IPS DF 4.7 (cell line): ENCODE results near the gene EZR.

ENCODE experiments used
- DNase-seq: peaks from one replicate; pipeline ENCODE4 v3.0.0-alpha.2; 2013; ENCODE audit warnings: low spot score; ENCODE audit errors: extremely low read depth

EZR gene

DNA sequence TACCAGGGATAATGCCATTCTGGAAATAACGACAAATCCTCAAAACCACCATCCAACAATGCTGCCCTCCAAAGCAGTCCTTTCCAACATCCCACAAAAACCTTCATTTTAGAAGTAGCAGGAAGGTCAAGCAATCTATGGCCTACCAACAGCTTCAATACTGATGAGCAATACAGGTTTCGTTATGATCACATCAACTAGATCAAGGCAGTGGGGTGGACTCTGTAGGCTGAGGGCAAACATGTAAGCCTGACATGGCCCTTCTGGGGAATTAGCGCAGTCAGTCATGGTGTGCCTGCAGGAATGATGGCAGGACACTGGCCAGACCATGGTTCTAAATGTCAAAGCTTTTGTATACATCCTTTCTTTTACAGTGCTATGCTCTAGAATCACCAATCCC, 41.7 kb downstream of the EZR start:
- no peak for DNase-seq

DNA sequence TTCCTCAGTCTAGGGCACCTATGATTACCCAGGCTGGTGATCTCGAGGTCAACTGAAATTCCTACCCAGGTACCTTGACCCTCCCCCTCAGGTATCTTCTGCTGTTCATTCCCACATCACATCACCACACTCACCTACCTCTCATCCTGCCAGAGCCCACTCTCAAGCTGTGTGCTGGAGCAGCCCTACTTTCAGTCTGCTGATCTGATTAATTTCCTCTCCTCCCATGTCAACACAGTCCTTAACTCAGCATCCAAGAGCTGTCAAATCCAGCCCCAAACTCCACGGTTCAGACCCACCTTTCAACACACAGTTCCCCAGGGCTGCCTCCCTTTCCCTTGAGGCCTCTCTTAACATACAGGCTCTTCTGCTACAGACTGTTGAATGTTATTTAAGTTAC, 42.4 kb downstream of the EZR start:
- no peak for DNase-seq

DNA sequence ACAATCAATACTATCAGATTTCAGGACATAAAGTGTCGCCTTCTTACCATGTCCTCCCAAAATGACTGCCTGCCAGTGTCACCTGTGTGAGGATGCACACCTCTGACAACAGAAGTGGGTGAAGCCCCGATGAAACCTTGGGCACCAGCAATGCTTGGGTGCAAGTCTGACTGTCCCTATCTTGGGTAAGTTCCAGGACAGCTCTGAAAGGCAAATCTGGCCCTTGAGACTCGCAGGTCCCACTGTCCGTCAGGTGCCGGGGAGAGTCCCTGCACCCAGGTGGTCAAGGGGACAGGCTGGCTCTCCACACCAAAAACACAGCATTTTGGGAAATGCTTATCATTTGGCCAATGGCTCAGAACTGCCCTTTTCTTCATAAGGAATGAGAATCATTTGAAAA, 43.3 kb downstream of the EZR start:
- DNase-seq, result no peak

DNA sequence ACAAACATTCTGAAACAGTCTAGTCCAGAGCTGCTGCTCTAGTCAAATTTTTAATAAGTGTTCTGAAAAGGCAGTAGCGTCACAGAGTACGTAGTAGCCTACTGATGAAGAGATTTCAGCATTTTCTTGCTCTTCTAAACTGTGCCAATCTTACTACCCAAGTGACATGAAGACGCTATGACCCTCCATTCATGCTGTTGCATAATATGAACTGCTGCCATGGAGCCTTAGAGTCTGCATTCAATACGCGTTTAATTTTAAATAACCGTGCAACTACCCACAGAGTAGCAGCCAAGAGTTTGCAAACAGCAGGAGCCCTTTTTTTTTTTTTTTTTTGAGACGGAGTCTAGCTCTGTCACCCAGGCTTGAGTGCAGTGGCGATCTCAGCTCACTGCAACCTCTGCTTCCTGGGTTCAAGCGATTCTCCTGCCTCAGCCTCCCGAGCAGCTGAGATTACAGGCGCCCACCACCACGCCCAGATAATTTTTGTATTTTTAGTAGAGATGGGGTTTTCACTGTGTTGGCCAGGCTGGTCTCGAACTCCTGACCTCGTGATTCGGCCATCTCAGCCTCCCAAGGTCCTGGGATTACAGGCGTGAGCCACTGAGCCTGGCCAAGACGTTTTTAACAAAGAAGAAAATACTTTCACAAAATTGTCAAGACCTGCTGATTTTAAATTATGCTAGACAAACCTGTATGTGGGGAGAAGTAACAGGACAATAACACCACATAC, 44.3 kb downstream of the EZR start:
- no peak for DNase-seq

DNA sequence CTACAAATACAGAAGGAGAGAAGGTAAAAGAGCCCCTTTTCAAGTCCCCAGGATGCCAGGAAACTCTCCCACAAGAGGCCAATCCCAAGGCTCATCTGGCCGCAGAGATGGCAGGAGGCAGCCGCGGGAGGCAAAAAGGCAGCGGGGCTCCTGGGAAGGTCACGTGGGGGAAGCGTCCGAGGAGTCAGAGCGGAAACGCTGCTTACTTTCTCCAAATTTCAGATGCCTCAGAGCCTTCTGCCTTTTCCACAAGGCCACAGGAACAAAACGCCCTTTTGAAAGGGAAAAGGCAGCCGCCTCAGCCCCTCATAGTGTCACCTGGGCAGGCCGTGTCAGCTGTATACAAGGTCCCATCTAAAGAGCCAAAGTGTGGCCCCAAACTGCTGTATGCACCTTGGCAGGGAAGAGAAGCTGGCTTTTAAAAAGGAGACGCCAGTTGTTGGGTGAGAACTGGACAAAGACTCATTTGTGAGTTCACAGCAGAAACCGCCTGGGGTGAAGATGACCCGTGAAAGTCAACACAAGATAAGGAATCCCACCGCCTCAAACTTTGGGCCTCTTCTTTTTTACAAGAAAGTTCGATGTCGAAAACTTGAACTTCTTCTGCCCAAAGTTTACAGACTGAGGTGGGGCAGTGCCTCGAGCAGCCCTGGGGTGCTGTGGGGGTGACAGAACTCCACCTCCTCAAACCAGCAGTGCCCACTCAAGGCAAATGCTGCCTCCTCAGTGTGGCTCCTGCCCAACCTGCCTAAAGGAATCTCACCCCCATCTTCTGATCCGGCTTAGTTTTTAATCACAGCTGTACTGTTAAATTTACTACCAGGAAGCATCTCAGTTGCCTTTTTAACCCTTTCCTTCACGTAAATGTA, 45.4 kb downstream of the EZR start:
- DNase-seq, result no peak

DNA sequence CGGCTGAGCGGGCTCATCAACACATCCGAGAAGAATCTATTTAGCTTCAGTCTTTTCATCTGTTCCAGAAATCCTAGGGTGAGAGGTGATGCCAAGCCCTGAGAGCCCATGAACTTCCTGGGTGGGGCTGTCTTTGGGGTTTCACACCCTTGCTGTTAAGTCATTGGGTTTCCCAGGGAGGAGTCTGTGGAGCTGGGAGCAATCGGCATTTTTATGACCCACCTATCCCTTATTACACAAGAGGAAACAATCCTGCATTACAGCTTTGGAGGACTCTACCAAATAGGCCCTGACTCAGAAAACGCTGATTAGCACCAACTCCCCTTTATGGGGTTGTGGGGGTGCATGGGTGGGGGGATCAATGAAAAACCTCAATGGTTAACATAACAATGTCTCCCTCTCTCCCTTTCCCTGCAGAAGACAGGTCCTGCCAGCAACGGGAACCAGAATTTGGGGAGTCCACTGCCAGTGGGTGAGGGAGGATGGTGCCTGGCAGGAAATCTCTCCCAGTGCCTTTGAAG, 46.3 kb downstream of the EZR start:
- DNase-seq, result no peak

DNA sequence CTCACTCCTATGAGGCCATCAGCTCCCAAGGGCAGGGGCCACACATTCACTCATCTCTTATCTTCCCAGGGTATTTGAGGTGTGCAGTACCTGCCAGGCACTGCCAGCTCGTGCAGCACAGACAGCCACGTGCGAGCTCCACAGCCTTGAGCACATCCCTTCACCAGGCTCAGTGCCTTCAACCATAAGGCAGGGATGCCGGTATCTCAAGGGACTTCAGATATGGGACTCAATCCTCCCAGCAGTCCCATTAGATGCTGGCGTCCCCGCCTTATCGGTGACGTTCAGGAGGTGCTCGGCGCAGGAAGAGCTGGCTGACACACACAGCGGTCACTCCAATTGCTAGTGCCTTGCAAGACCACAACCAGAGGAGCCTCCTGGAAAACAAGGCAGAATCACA, 47.0 kb downstream of the EZR start:
- DNase-seq, result no peak

DNA sequence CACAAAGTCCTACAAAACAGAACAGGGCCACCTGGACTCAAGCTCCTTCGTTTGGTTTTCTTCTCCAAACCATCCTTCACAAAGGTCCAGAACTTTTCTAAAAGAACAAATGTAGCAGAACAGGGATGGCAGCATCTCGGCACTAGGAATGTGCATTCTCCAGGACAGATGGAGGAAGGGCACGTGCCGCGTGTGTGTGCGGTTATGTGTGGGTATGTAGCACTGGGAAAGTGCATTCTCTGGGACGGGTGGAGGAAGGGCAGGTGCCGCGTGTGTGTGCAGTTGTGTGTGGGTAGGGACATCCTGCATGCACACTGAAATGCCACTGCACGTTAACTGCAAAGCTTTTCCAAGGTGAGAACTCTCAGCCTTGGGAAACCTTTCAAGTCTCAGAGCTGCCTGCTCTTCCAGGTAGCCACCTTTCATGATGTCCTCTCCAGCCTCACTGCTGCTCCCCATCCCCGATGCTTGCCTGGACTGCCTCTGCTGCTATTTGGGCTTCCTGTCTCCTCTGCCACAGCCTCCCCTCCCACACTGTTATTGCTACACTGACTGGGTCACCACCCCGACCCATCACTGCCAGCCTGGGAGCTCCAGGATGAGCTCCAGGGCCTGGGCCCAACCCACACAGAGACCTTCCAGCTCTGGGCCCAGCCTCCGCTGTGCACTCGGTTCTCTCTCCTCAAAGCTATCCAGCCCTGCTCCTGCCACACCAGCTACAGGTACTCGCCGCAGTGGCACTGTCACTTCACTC, 47.6 kb downstream of the EZR start:
- DNase-seq, result no peak

DNA sequence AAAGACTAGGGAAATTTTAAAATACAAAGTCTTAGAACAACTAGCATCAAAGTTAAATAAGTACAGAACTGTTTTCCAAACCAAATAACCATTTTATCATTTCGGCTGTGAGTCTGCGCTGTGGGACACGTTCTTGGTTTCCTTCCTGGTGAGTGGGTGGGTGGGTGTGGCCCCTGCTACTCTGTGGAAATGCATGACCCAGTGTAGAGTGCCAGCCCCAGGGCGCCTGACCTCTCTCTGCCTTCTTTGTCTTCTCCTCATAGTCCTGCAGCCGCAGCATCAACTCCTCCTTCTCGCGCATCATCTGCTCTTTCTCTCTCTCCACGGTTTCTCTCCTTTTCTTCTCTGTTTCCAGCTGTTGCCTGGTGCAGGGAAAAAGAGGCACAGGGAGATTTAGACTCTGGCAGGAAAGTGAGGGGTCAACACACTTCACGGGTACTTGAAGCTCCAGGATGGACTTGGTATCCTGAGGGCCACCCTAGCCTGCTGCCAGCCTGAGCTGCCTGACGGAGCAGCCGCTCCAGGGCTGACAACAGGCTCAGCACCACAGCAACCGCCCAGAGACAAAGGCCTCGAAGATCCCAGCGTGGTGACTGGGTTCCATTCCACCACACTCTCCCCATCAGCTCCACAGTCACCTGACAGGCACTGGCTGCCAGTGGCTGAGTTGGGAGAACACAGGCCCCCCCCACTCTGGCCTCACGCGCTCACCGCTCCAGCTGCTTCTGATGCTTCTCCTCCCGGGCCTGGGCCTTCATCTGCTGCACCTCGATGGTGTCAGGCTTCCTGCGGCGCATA, 48.4 kb downstream of the EZR start:
- no peak for DNase-seq

DNA sequence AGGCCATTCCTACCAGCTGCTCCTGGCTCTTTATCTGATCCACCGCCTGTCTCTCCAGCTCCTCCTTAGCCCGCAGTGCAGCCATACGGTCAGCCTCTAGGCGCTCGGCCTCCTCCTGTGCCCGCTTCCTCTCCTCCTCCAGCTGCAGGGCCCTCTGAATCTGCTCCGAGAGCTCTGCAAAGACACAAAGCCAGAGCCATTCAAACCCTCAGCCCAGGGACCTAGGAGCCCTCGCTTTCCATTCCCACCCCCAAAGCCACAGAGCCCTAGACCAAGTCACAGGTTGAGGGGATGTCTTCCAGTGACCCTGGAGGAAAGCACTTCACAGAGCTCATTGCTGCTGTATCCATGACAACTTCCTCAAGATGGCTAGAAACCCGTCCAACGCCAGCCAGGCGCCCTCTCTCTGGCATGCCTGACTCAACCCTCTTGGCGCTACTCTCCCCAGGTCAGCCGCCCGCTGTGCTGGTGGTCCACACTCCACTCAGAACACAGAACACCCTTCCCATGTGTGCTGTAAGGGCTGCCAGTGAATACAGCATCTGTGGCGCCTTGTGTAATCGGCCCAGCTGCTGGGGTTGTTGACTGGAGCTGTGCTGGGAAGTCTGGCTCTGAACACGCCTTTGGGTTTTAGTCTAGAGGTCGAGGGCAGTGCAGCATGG, 49.3 kb downstream of the EZR start:
- DNase-seq, result no peak

DNA sequence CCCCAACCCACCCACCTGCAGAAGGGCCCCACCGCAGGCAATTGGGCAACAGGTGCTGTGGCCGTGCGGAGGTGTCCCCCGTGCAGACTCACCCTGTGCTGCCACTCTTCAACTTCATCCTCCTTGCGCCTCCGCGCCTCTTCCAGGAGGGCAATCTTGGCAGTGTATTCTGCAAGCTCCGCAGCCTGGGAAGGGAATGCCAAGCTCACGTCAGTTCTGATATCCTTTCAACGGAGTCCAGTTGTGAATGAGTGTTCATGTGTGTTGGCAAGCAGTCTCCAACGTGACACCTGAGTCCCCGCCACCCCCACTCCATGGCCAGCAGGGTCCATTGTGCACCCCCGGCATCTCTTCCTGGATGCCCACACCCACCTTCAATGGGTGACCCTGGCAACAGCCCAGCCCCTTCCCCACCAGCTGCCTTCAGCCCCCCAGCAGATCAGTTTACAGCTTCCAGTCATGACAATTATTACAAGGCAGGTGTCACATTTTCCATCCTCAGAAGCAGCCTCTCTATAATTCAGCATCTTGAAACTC, 49.9 kb downstream of the EZR start:
- DNase-seq, result no peak

DNA sequence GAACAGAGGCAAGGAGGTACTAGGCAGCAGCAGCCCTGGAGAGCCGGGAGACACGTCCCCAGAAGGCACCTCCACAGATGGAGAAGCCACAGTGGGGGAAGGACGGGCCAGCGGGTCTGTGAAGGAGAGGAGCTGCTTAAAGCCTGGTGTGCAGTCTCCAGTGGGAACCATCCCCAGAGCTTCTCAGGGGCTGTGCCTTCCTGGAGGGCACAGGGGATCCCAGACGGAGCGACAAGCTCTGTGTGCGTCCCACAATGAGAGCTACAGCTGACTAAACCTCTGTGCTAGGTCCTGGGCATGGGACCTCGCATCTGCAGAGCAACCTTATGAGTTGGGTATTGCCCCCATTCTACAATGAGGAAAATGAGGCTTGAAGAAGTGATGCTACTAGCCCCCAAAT, 50.7 kb downstream of the EZR start:
- DNase-seq, result no peak

DNA sequence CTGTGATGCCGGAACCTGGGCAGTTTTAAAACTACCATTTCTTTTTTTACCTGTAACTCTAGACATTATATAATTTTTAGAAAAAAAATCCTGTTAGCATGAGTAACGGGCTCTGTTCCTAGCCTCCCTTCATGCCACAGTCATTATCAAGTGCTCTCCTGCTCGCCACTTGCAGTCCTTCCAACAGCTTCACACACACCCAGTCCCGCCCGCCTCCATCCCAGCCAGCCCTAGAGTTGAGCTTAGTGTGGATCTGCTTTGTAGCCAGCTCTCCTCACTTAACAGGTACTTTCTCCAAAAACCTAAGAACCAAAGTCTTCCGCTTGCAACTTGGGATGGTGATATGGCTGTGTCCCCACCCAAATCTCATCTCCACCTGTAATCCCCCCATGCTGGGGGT, 51.5 kb downstream of the EZR start:
- DNase-seq, result no peak

DNA sequence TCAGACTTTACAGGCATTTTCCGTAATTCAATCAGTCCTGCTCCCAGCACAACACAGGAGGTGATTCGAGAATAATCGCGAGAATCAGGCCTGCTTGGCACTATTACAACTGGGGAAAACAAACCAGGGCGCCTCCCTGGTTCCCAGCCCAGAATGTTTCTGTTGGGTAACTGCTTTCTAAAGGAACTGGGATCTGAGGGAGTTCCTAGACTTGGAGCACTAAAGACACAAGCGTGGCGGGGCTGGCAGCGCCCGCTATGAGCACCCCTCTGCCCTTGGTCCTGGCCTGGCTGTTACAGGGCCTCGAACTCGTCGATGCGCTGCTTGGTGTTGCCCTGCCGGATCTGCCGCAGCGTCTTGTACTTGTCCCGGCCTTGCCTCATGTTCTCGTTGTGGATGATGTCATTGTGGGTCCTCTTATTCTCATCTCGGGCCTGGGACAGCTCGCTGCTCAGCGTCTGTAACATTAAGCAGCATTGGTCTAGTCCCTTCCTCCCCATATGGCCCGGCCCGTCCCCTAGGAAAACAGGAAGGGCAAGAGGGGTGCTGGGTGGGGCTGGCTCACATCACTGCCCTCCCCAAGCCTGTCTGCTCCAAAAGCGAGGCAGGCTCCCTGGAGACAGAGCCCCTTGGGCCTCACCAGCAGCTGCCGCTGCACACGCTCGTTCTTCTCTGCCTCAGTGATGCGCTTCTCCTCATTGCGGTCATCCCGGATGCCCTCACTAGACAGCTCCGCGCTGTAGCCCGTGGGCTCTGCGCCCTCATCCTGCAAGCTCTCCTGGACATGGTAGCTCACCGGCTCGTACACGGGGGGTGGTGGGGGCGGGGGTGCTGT, 52.3 kb downstream of the EZR start:
- DNase-seq, result no peak

DNA sequence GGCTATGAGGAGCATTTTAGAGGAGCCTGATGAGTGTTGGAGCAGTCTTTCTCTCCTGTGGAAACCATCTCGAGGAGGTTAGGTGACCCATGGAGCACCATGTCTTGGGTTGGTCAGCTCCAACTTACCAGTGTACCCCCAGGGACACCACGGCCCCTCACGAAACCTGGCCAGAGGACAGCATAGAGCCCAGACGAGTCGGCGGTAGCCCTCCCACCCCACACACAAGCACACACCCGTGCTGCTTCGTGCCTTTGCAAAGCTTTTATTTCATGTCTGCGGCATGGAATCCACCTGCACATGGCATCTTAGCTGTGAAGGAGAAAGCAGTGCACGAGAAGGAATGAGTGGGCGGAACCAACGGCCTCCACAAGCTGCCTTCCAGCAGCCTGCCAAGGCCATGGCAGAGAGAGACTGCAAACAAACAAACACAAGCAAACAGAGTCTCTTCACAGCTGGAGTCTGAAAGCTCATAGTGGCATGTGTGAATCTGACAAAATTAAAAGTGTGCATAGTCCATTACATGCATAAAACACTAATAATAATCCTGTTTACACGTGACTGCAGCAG, 53.6 kb downstream of the EZR start:
- no peak for DNase-seq

DNA sequence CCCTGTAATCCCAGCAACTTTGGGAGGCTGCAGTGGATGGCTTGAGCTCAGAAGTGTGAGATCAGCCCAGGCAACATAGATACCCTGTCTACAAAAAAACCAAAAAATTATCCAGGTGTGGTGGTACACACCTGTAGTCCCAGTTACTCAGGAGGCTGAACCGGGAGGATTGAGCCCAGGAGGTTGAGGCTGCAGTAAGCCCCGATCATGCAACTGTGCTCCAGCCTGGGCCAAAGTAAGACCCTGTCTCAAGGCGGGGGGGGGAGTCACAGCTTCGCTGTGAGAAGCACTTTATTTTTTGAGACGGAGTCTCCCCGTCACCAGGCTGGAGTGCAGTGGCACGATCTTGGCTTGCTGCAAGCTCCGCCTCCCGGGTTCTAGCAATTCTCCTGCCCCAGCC, 54.2 kb downstream of the EZR start:
- DNase-seq, result no peak

DNA sequence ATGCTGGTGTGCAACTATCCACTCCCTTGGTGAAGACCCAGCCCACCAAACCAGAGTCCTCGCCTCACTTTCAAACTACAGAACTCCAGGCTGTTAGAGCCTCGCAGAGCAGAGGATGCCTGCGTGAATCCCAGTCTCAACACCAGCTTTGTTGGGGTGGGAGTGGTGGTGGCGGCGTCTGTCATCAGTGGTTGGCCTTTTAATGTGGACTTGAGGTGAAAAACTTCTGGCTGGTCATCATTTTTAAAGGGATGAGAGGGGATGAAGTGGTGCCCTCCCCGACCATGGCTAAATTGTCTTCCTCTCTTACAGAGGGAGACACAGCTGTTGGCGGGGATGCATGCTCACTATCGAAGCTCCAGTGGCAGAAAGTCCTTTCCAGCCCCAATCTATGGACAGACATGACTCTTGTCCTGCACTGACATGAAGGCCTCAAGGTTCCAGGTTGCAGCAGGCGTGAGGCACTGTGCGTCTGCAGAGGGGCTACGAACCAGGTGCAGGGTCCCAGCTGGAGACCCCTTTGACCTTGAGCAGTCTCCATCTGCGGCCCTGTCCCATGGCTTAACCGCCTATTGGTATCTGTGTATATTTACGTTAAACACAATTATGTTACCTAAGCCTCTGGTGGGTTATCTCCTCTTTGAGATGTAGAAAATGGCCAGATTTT, 54.9 kb downstream of the EZR start:
- DNase-seq, result no peak

DNA sequence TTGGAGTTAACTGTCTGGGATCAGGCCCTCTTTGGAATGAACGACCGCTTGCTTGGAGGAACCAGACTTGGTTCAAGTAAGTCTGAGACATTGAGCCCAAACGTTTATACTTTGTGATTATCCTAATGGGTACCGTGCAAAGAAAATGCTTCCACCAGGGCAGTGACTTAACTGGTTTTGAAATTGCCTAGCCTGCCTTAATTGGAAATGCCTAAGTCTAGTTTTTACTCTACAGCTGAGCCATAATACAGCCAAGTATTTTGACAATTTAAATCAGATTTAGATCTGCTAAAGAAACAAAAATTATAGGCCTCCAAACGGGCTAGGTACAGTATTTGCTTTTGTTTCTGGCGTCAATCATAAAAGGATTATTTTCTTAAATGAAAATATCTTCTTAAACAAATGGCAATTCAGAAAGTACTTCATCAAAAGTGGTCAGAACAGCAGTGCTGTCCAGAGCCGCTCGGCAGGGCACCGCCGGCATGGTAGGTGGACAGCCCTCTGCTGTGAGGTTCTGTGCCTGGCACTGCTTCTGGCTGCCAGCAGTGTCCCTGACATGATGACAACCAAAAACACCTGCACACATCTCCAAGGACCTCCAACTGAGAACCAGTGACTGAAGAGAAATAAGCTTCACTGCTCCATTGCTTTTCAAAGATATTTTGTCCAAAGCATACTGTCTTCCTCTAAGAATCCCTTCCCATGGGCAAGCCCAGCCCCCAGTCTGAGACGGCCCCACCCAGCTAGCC, 55.6 kb downstream of the EZR start:
- DNase-seq, result no peak
